CD14-positive monocyte (primary cell): Measurements from ENCODE around the gene CRMP1. TPM values are rescaled to one million over a fixed set of nuclear protein-coding genes. Genes with fewer than 3 reads are reported as not detected.

ENCODE experiments used
- DNase-seq, 3 donors: peaks; one replicate each; pipeline ENCODE4 v3.0.0-alpha.2; 2011 to 2022
- H2AFZ ChIP-seq: 2 replicates; pipeline ENCODE4 v1.6.0; 2012; ENCODE audit warnings: mild to moderate bottlenecking, low read depth, low read length, inconsistent platforms; ENCODE audit not compliant: insufficient read depth, poor library complexity, severe bottlenecking
- H3K27ac ChIP-seq, 2 donors: 1 replicate in 1 of 2; 2 replicates in 1 of 2; pipeline ENCODE4 v1.5.1; 2012 to 2013; ENCODE audit warnings: low read length in 2 of 2, control low read depth in 1 of 2, inconsistent platforms in 1 of 2, low read depth in 1 of 2, mild to moderate bottlenecking in 1 of 2
- H3K27me3 ChIP-seq, 2 donors: one replicate each; pipeline versions ENCODE4 v1.6.0 to v1.6.1; 2011 to 2013; ENCODE audit warnings: low read length in 2 of 2; ENCODE audit not compliant: control insufficient read depth in 2 of 2, insufficient read depth in 2 of 2
- H3K36me3 ChIP-seq, 2 donors: replicated peaks in 1 of 2; 1 replicate in 1 of 2; 2 replicates in 1 of 2; pipeline versions ENCODE4 v1.5.1 to v1.6.1; 2012 to 2013; ENCODE audit warnings: low read length in 2 of 2, control low read depth in 1 of 2, inconsistent platforms in 1 of 2, mild to moderate bottlenecking in 1 of 2; ENCODE audit not compliant: insufficient read depth in 2 of 2, control insufficient read depth in 1 of 2
- H3K4me1 ChIP-seq, 2 donors: 1 replicate in 1 of 2; 2 replicates in 1 of 2; pipeline versions ENCODE4 v1.5.1 to v1.6.1; 2012 to 2013; ENCODE audit warnings: low read length in 2 of 2, control low read depth in 1 of 2, inconsistent platforms in 1 of 2, mild to moderate bottlenecking in 1 of 2, moderate library complexity in 1 of 2; ENCODE audit not compliant: insufficient read depth in 2 of 2, control insufficient read depth in 1 of 2
- H3K4me2 ChIP-seq: replicated peaks from 2 replicates; pipeline ENCODE3; 2012; ENCODE audit warnings: low read length, moderate library complexity, mild to moderate bottlenecking; ENCODE audit not compliant: poor library complexity, severe bottlenecking; ENCODE audit errors: extremely low read depth
- H3K4me3 ChIP-seq, 3 experiments: fragments of 200-600 bp in 1 of 3; sonication (generic) in 1 of 3; replicated peaks in 1 of 3; 1 replicate in 2 of 3; 2 replicates in 1 of 3; pipeline ENCODE4 v1.5.1; 2011 to 2013; ENCODE audit warnings: low read length in 3 of 3, mild to moderate bottlenecking in 3 of 3, control low read depth in 2 of 3, low read depth in 2 of 3, inconsistent platforms in 1 of 3, moderate library complexity in 1 of 3
- H3K79me2 ChIP-seq: 2 replicates; pipeline ENCODE4 v1.6.0; 2012; ENCODE audit warnings: mild to moderate bottlenecking, control low read depth, inconsistent platforms, low read length, moderate library complexity; ENCODE audit not compliant: insufficient read depth
- H3K9ac ChIP-seq: 2 replicates; pipeline ENCODE4 v1.6.0; 2017; ENCODE audit warnings: low read length, mild to moderate bottlenecking; ENCODE audit not compliant: insufficient read depth, poor library complexity, severe bottlenecking
- H3K9me3 ChIP-seq, 2 donors: replicated peaks in 1 of 2; 1 replicate in 1 of 2; 2 replicates in 1 of 2; pipeline versions ENCODE4 v1.5.1 to v1.6.1; 2012 to 2013; ENCODE audit warnings: low read length in 2 of 2, control low read depth in 1 of 2; ENCODE audit not compliant: control insufficient read depth in 1 of 2, insufficient read depth in 1 of 2
- H4K20me1 ChIP-seq: 2 replicates; pipeline ENCODE4 v1.6.0; 2012; ENCODE audit warnings: mild to moderate bottlenecking, low read length, control low read depth, moderate library complexity; ENCODE audit not compliant: insufficient read depth
- H3K27ac Mint-ChIP-seq, 7 donors: one replicate each; pipeline ENCODE4 v1.8.0; 2020; ENCODE audit warnings: mild to moderate bottlenecking in 7 of 7, mixed read lengths in 7 of 7, moderate library complexity in 6 of 7, inconsistent platforms in 2 of 7
- H3K27me3 Mint-ChIP-seq, 3 donors: one replicate each; pipeline ENCODE4 v1.8.0; 2021 to 2022; ENCODE audit warnings: low read depth in 3 of 3, mild to moderate bottlenecking in 3 of 3, mixed read lengths in 3 of 3, moderate library complexity in 3 of 3, inconsistent platforms in 1 of 3
- H3K36me3 Mint-ChIP-seq, 2 donors: one replicate each; pipeline ENCODE4 v1.8.0; 2020; ENCODE audit warnings: mixed read lengths in 2 of 2, inconsistent platforms in 1 of 2, mild to moderate bottlenecking in 1 of 2
- H3K4me1 Mint-ChIP-seq: one replicate; pipeline ENCODE4 v1.8.0; 2020; ENCODE audit warnings: mild to moderate bottlenecking, mixed read lengths
- H3K4me3 Mint-ChIP-seq, 2 donors: one replicate each; pipeline ENCODE4 v1.8.0; 2020; ENCODE audit warnings: mild to moderate bottlenecking in 2 of 2, mixed read lengths in 2 of 2, moderate library complexity in 1 of 2
- H3K9me3 Mint-ChIP-seq, 7 donors: one replicate each; pipeline ENCODE4 v1.8.0; 2020 to 2022; ENCODE audit warnings: mixed read lengths in 7 of 7, mild to moderate bottlenecking in 6 of 7, moderate library complexity in 6 of 7, inconsistent platforms in 2 of 7
- CTCF ChIP-seq: fragments of 200-600 bp; IDR thresholded peaks from one replicate; pipeline ENCODE4 v1.8.0; 2022; ENCODE audit warnings: antibody characterized with exemption, mild to moderate bottlenecking
- WGBS: methylation state at CpG from one replicate; pipeline ENCODE4 v1.1.5; 2013; ENCODE audit warnings: missing lambda C conversion rate; ENCODE audit not compliant: insufficient coverage; 5-methylcytosine and 5-hydroxymethylcytosine counted together
- intact Hi-C, 2 donors: fragments of 100-400 bp; cut with micrococcal nuclease; formaldehyde crosslinking; loops; one replicate each; pipeline versions ENCODE4 v1.15.0 to v1.15.1; 2023
- polyA plus RNA-seq, 3 donors: library from polyadenylated mRNA; depleted of rRNA in 1 of 3; unstranded in 2 of 3; stranded (reverse) in 1 of 3; fragments of 300-500 nt in 2 of 3; fragments of >200 nt in 1 of 3; fragmentation: Illumina TruSeq in 2 of 3; gene quantifications; 1 replicate in 2 of 3; 2 replicates in 1 of 3; pipeline ENCODE4 v1.2.3, GENCODE V29; 2012 to 2021

The CRMP1 gene
- polyA plus RNA-seq, 3 donors = not detected

- Histone ChIP-seq H3K27ac (no peak overlapping the region), H3K4me1 (no peaks in the 10 kb centered on the region), H3K4me2 (no peak overlapping the region), H2AFZ (no peak overlapping the region), H4K20me1 (no peaks in the 10 kb centered on the region), H3K9me3 (no peaks in the 10 kb centered on the region), H3K79me2 (no peaks in the 10 kb centered on the region), H3K9ac (no peak overlapping the region), H3K4me3 (no peak overlapping the region), H3K36me3 (no peaks in the 10 kb centered on the region), H3K27me3 (no peaks in the 10 kb centered on the region)
- no peak for DNase-seq
- no peak overlapping the region for H3K4me3 Mint-ChIP-seq
- H3K27ac Mint-ChIP-seq = no peak overlapping the region
- no peaks in the 10 kb centered on the region for H3K4me1 Mint-ChIP-seq
- intact Hi-C loops = no loop called here
- H3K36me3 Mint-ChIP-seq = no peaks in the 10 kb centered on the region
- peaks cover 2 to 16% (median 12%) of the 10 kb centered on the region in 3 donors for H3K27me3 Mint-ChIP-seq
- WGBS = 80% methylated on average over 7 of the region's 8 CpGs
- peaks cover 0 to 2% (median 0%) of the 10 kb centered on the region in 7 donors for H3K9me3 Mint-ChIP-seq
- TF ChIP-seq CTCF = no peak
Measured at GRCh38 chr4:5928274-5928673, 35.4 kb upstream of the CRMP1 start.

- Mint-ChIP-seq H3K4me3 (no peak overlapping the region), H3K4me1 (no peaks in the 10 kb centered on the region), H3K9me3 (peaks cover 0 to 2% (median 0%) of the 10 kb centered on the region in 7 donors), H3K36me3 (no peaks in the 10 kb centered on the region), H3K27ac (no peak overlapping the region), H3K27me3 (peaks cover 2 to 18% (median 13%) of the 10 kb centered on the region in 3 donors)
- DNase-seq = no peak
- no peak for TF ChIP-seq CTCF
- WGBS = 100% methylated on average over 2 of the region's 4 CpGs
- H3K4me3 ChIP-seq = no peak overlapping the region
- intact Hi-C loops = no loop called here
- no peaks in the 10 kb centered on the region for H3K27me3 ChIP-seq
- no peaks in the 10 kb centered on the region for H4K20me1 ChIP-seq
- no peak overlapping the region for H2AFZ ChIP-seq
- no peaks in the 10 kb centered on the region for H3K4me1 ChIP-seq
- no peak overlapping the region for H3K27ac ChIP-seq
- H3K4me2 ChIP-seq = no peak overlapping the region
- no peaks in the 10 kb centered on the region for H3K9me3 ChIP-seq
- H3K9ac ChIP-seq = no peak overlapping the region
- H3K36me3 ChIP-seq = no peaks in the 10 kb centered on the region
- H3K79me2 ChIP-seq = no peaks in the 10 kb centered on the region
Measured at GRCh38 chr4:5927747-5928146, 34.9 kb upstream of the CRMP1 start.
